IMR-90 (cell line): Measurements from ENCODE around the gene GRID1. TPM values are rescaled to one million over a fixed set of nuclear protein-coding genes. Genes with fewer than 3 reads are reported as not detected.

Experiments used
- ATAC-seq: fragments of 200-7000 bp; cut with Tn5 transposase; 2 replicates; pipeline ENCODE4 v1.9.1; 2020; ENCODE audit warnings: low read depth, mild to moderate bottlenecking, moderate library complexity
- BruUV-seq: library from RNA; stranded (reverse); fragments of 400-500 nt; replicated peaks from 2 replicates; lab custom pipeline; 2021; lab: Mats Ljungman, UMichigan
- CTCF ChIA-PET: fragments of 300-600 bp; formaldehyde crosslinking; extraction: SDS; loops from one replicate; lab custom pipeline; 2021; ENCODE audit warnings: antibody characterized with exemption; lab: Yijun Ruan, JAX
- POLR2A ChIA-PET: fragments of 300-600 bp; sonication (Branson Sonifier 250); formaldehyde crosslinking; loops from one replicate; lab custom pipeline; 2022; ENCODE audit warnings: antibody characterized with exemption; ENCODE audit not compliant: unreplicated experiment; lab: Charles Lee
- DNase-seq: peaks from one replicate; pipeline ENCODE4 v3.0.0; 2013
- H2AFZ ChIP-seq: replicated peaks from 2 replicates; pipeline ENCODE3; 2013; ENCODE audit warnings: low read length, mild to moderate bottlenecking; ENCODE audit not compliant: poor library complexity
- H2AK5ac ChIP-seq: 2 replicates; pipeline ENCODE4 v1.6.1; 2013; ENCODE audit warnings: low read depth, low read length, inconsistent platforms
- H2AK9ac ChIP-seq: replicated peaks from 2 replicates; pipeline ENCODE3; 2013; ENCODE audit warnings: mild to moderate bottlenecking, low read depth, low read length, moderate library complexity; ENCODE audit not compliant: poor library complexity
- H2BK120ac ChIP-seq: 2 replicates; pipeline ENCODE4 v1.6.1; 2013; ENCODE audit warnings: low read depth, low read length, inconsistent platforms
- H2BK15ac ChIP-seq: 3 replicates; pipeline ENCODE4 v1.6.1; 2013; ENCODE audit warnings: low read depth, low read length, inconsistent platforms
- H2BK20ac ChIP-seq: 2 replicates; pipeline ENCODE4 v1.6.1; 2013; ENCODE audit warnings: low read depth, mild to moderate bottlenecking, inconsistent platforms, low read length, moderate library complexity
- H2BK5ac ChIP-seq: 2 replicates; pipeline ENCODE4 v1.6.1; 2013; ENCODE audit warnings: mild to moderate bottlenecking, low read depth, low read length, inconsistent platforms; ENCODE audit not compliant: poor library complexity, severe bottlenecking
- H3K14ac ChIP-seq: replicated peaks from 2 replicates; pipeline ENCODE4 v1.6.1; 2013; ENCODE audit warnings: low read depth, low read length, inconsistent platforms
- H3K18ac ChIP-seq: 2 replicates; pipeline ENCODE4 v1.6.1; 2013; ENCODE audit warnings: low read depth, low read length, control low read depth
- H3K23ac ChIP-seq: 2 replicates; pipeline ENCODE4 v1.6.1; 2013; ENCODE audit warnings: low read depth, low read length, inconsistent platforms
- H3K27ac ChIP-seq: 2 replicates; pipeline ENCODE4 v1.5.1; 2013; ENCODE audit warnings: mild to moderate bottlenecking, control low read depth, low read length; ENCODE audit not compliant: insufficient read depth
- H3K27me3 ChIP-seq: 2 replicates; pipeline ENCODE4 v1.6.1; 2013; ENCODE audit warnings: low read length; ENCODE audit not compliant: control insufficient read depth, insufficient read depth
- H3K36me3 ChIP-seq: 2 replicates; pipeline ENCODE4 v1.6.1; 2013; ENCODE audit warnings: low read length, mixed read lengths; ENCODE audit not compliant: control insufficient read depth, insufficient read depth
- H3K4ac ChIP-seq: 2 replicates; pipeline ENCODE4 v1.6.1; 2013; ENCODE audit warnings: low read depth, low read length, inconsistent platforms
- H3K4me1 ChIP-seq: 2 replicates; pipeline ENCODE4 v1.6.1; 2013; ENCODE audit warnings: low read length, mixed read lengths; ENCODE audit not compliant: control insufficient read depth, insufficient read depth
- H3K4me2 ChIP-seq: 2 replicates; pipeline ENCODE4 v1.6.1; 2013; ENCODE audit warnings: low read depth, mild to moderate bottlenecking, control low read depth, low read length, moderate library complexity
- H3K4me3 ChIP-seq: 2 replicates; pipeline ENCODE4 v1.5.1; 2013; ENCODE audit warnings: low read depth, mild to moderate bottlenecking, control low read depth, low read length, moderate library complexity; ENCODE audit not compliant: insufficient read depth
- H3K56ac ChIP-seq: 2 replicates; pipeline ENCODE4 v1.6.1; 2013; ENCODE audit warnings: low read length, inconsistent platforms; ENCODE audit not compliant: insufficient read depth; ENCODE audit errors: extremely low read depth
- H3K79me1 ChIP-seq, 2 experiments: 2 replicates each; pipeline ENCODE4 v1.6.1; 2013; ENCODE audit warnings: low read length in 2 of 2, inconsistent platforms in 1 of 2, low read depth in 1 of 2
- H3K9ac ChIP-seq: 2 replicates; pipeline ENCODE4 v1.6.1; 2013; ENCODE audit warnings: low read depth, low read length, control low read depth
- H3K9me1 ChIP-seq: 2 replicates; pipeline ENCODE4 v1.6.1; 2013; ENCODE audit warnings: low read length, inconsistent platforms; ENCODE audit not compliant: insufficient read depth
- H3K9me3 ChIP-seq: 2 replicates; pipeline ENCODE4 v1.6.1; 2013; ENCODE audit warnings: low read length; ENCODE audit not compliant: control insufficient read depth, insufficient read depth
- H4K20me1 ChIP-seq: 2 replicates; pipeline ENCODE4 v1.6.1; 2013; ENCODE audit warnings: low read length, inconsistent platforms; ENCODE audit not compliant: insufficient read depth
- H4K5ac ChIP-seq: 2 replicates; pipeline ENCODE4 v1.6.1; 2013; ENCODE audit warnings: mild to moderate bottlenecking, low read depth, low read length, control low read depth
- H4K8ac ChIP-seq, 2 experiments: 2 replicates each; pipeline ENCODE4 v1.6.1; 2013; ENCODE audit warnings: low read depth in 2 of 2, low read length in 2 of 2, control low read depth in 1 of 2, inconsistent platforms in 1 of 2
- H4K91ac ChIP-seq: 2 replicates; pipeline ENCODE4 v1.6.1; 2013; ENCODE audit warnings: low read depth, low read length, inconsistent platforms; ENCODE audit not compliant: insufficient read depth
- BHLHE40 ChIP-seq: fragments of 150-350 bp; IDR thresholded peaks from 2 replicates; pipeline ENCODE4 v1.6.1; 2016; ENCODE audit warnings: mild to moderate bottlenecking, low read depth, low read length
- CEBPB ChIP-seq: IDR thresholded peaks from 2 replicates; pipeline ENCODE4 v1.6.1; 2012; ENCODE audit warnings: low read depth, low read length, improper control_type of control experiment
- CHD1 ChIP-seq: IDR thresholded peaks from 2 replicates; pipeline ENCODE4 v1.6.1; 2012; ENCODE audit warnings: low read depth, low read length, improper control_type of control experiment
- ELK1 ChIP-seq: fragments of 150-350 bp; IDR thresholded peaks from 2 replicates; pipeline ENCODE4 v1.6.1; 2016; ENCODE audit warnings: low read depth, mild to moderate bottlenecking, low read length, moderate library complexity, borderline replicate concordance
- FOS ChIP-seq: fragments of 150-350 bp; IDR thresholded peaks from 2 replicates; pipeline ENCODE4 v1.6.1; 2016; ENCODE audit warnings: low read depth, low read length
- MAFK ChIP-seq: IDR thresholded peaks from 2 replicates; pipeline ENCODE4 v1.6.1; 2012; ENCODE audit warnings: low read depth, low read length, improper control_type of control experiment
- MAZ ChIP-seq: IDR thresholded peaks from 2 replicates; pipeline ENCODE4 v1.6.1; 2012; ENCODE audit warnings: low read depth, mild to moderate bottlenecking, low read length, improper control_type of control experiment, moderate library complexity, borderline replicate concordance
- MXI1 ChIP-seq: IDR thresholded peaks from 2 replicates; pipeline ENCODE4 v1.6.1; 2012; ENCODE audit warnings: low read depth, mild to moderate bottlenecking, low read length, moderate library complexity, borderline replicate concordance
- NFE2L2 ChIP-seq: fragments of 150-350 bp; IDR thresholded peaks from 2 replicates; pipeline ENCODE4 v1.6.1; 2016; ENCODE audit warnings: low read depth, mild to moderate bottlenecking, low read length
- POLR2A ChIP-seq: IDR thresholded peaks from 2 replicates; pipeline ENCODE4 v1.6.1; 2012; ENCODE audit warnings: mild to moderate bottlenecking, low read depth, low read length
- RAD21 ChIP-seq: IDR thresholded peaks from 2 replicates; pipeline ENCODE4 v1.6.1; 2012; ENCODE audit warnings: low read length, improper control_type of control experiment
- RCOR1 ChIP-seq: IDR thresholded peaks from 2 replicates; pipeline ENCODE4 v1.6.1; 2012; ENCODE audit warnings: mild to moderate bottlenecking, low read length, improper control_type of control experiment; ENCODE audit not compliant: insufficient replicate concordance
- RFX5 ChIP-seq: IDR thresholded peaks from 2 replicates; pipeline ENCODE4 v1.8.0; 2012; ENCODE audit warnings: low read depth, mild to moderate bottlenecking, low read length, moderate library complexity
- SMC3 ChIP-seq: fragments of 150-350 bp; IDR thresholded peaks from 2 replicates; pipeline ENCODE4 v1.6.1; 2016; ENCODE audit warnings: low read depth, mild to moderate bottlenecking, antibody characterized with exemption, low read length, moderate library complexity
- USF2 ChIP-seq: fragments of 150-350 bp; IDR thresholded peaks from 2 replicates; pipeline ENCODE4 v1.6.1; 2017; ENCODE audit warnings: mild to moderate bottlenecking, antibody characterized with exemption, low read length, low read depth
- WGBS, 2 experiments: methylation state at CpG; one replicate each; pipeline versions ENCODE4 v1.1.5 to v1.1.7; 2013; ENCODE audit warnings: missing lambda C conversion rate in 2 of 2; ENCODE audit not compliant: insufficient read length in 1 of 2; ENCODE audit errors: extremely low coverage in 2 of 2; 5-methylcytosine and 5-hydroxymethylcytosine counted together
- dilution Hi-C: fragments of 300-500 bp; cut with HindIII; formaldehyde crosslinking; loops from one replicate; pipeline ENCODE4 v1.14.3; 2018; ENCODE audit warnings: low sequenced_read_pairs; ENCODE audit not compliant: unreplicated experiment
- in situ Hi-C: fragments of 300-500 bp; cut with MboI; formaldehyde crosslinking; loops from 3 replicates; pipeline ENCODE4 v1.14.3; 2019; ENCODE audit warnings: low sequenced_read_pairs, inconsistent platforms, mixed read lengths
- intact Hi-C: fragments of 100-400 bp; cut with micrococcal nuclease; formaldehyde crosslinking; loops from 2 replicates; pipeline ENCODE4 v1.10.0; 2022
- polyA plus RNA-seq, 3 experiments: library from polyadenylated mRNA; depleted of rRNA; stranded (reverse); fragments of >200 nt; gene quantifications; 2 replicates each; pipeline ENCODE4 v1.2.3, GENCODE V29; 2012; ENCODE audit warnings: low replicate concordance in 1 of 3
- total RNA-seq: library from RNA; depleted of rRNA; stranded (reverse); fragments of >200 nt; gene quantifications from 2 replicates; pipeline ENCODE4 v1.2.3, GENCODE V29; 2012
- TF ChIP-seq, protein P1 (sequence below): conservative IDR thresholded peaks from 2 replicates; pipeline ENCODE4 v1.5.1; 2012; ENCODE audit warnings: mild to moderate bottlenecking, low read depth, low read length, improper control_type of control experiment

The GRID1 gene
- total and polyA plus RNA-seq, 2 of the 4 experiments (the other 2 are of a cell fraction), result not detected

GRCh38 chr10:86259901-86260562 lies 106.6 kb downstream of the GRID1 start:
- CTCF ChIA-PET, result no interaction called here
- no peak overlapping the region for H2AFZ ChIP-seq

More at GRCh38 chr10:86259901-86260562, 106.6 kb downstream of the GRID1 start:
- Histone ChIP-seq H3K9me3 (no peaks in the 10 kb centered on the region), H3K4me1 (no peaks in the 10 kb centered on the region), H2AK5ac (no peak overlapping the region), H2BK20ac (no peak overlapping the region), H3K4me3 (no peak overlapping the region), H4K8ac (no peak overlapping the region), H2BK5ac (no peak overlapping the region), H3K79me1 (no peaks in the 10 kb centered on the region), H3K9ac (no peak overlapping the region), H3K4ac (no peak overlapping the region), H4K91ac (no peak overlapping the region), H3K27me3 (no peaks in the 10 kb centered on the region; the same call in 1 of the 2 replicates), H3K4me2 (no peak overlapping the region), H3K56ac (no peak overlapping the region), H3K36me3 (no peaks in the 10 kb centered on the region), H3K27ac (no peak overlapping the region), H2BK15ac (no peak overlapping the region), H3K18ac (no peak overlapping the region), H4K5ac (no peak overlapping the region), H2BK120ac (no peak overlapping the region), H3K23ac (no peak overlapping the region), H2AK9ac (no peak overlapping the region), H3K14ac (no peak overlapping the region), H3K9me1 (no peaks in the 10 kb centered on the region), H4K20me1 (no peaks in the 10 kb centered on the region)
- DNase-seq (no peak), ATAC-seq (no peak)
- POLR2A ChIA-PET, result no interaction called here
- dilution Hi-C loops, result no loop called here
- intact Hi-C loops, result no loop called here
- 25% methylated on average over 1 of the region's 4 CpGs; no CpG with 5 or more reads in 1 of the 2 experiments for WGBS, 2 experiments
- no TSS peak for BruUV-seq
- TF ChIP-seq RAD21 (no peak), CEBPB (no peak), RFX5 (no peak), ELK1 (no peak), CHD1 (no peak), RCOR1 (no peak), USF2 (no peak), NFE2L2 (no peak), SMC3 (no peak), POLR2A (no peak), BHLHE40 (no peak), MAZ (no peak), MXI1 (no peak), MAFK (no peak), FOS (no peak)
- TF ChIP-seq, protein P1, sequence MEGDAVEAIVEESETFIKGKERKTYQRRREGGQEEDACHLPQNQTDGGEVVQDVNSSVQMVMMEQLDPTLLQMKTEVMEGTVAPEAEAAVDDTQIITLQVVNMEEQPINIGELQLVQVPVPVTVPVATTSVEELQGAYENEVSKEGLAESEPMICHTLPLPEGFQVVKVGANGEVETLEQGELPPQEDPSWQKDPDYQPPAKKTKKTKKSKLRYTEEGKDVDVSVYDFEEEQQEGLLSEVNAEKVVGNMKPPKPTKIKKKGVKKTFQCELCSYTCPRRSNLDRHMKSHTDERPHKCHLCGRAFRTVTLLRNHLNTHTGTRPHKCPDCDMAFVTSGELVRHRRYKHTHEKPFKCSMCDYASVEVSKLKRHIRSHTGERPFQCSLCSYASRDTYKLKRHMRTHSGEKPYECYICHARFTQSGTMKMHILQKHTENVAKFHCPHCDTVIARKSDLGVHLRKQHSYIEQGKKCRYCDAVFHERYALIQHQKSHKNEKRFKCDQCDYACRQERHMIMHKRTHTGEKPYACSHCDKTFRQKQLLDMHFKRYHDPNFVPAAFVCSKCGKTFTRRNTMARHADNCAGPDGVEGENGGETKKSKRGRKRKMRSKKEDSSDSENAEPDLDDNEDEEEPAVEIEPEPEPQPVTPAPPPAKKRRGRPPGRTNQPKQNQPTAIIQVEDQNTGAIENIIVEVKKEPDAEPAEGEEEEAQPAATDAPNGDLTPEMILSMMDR, result no peak
- in situ Hi-C loops, result no loop called here
